Measurements from ENCODE around the gene ASB13. TPM values are rescaled to one million over a fixed set of nuclear protein-coding genes. Genes with fewer than 3 reads are reported as not detected.
A peak's percentile ranks its signal among the peaks of the same experiment; 100 is the strongest.

ASB13 gene
- total and polyA plus RNA-seq, 2 of the 13 experiments (the other 11 are each of a cell fraction or from before 2014, with no cell fraction given) = 9.3 to 15.4 TPM

DNA sequence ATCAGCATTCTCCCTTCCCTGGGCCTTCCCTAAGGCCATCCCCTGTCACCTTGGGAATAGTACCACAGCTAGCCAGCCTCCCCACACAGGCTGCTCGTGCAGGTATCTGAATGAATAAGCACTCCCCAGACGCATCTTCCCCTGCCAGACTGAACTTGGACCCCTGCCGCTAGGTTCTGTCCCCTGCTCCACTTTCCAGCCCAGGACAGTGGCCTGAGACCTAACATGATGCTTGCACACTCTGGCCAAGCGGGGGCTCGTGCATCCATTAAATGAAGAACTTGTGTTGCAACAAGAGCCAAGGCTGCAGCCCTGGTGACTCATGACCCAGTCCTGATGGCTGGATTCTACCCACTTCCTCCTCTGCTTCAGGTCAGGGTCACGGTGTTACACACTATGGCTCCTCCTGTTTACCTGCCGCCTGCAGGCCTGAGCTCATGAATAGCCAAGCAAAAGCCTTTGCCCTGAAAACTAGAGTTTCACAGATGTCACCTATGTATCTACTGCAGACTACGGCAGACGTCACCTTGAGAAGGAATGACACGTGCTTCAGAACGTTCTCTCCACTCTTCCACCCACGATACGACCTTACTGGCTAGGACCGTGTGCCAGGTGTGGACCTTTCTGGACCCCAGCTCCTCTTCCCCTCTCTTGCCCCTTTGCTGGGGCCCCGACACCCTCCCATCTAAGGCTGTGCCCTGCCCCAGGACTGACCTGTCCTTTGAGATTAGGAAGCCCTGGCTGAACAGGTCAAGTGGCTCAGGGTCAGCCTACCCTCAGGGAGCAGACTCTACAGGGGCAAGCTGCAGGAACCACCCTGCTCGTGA lies 6.5 kb downstream of the ASB13 start (continued):
- TF ChIP-seq ZFP91 (CRISPR knock-in tag; IDR thresholded peaks at IDR 0.05; ENCODE audit: borderline replicate concordance) (peak; percentile 73; the same call in 1 of the 2 replicates), ZKSCAN1 (IDR thresholded peaks at IDR 0.05; ENCODE audit: low read length) (no peak), TMF1 (CRISPR knock-in tag; IDR thresholded peaks at IDR 0.05; ENCODE audit: low read depth) (peak; percentile 72; the same call in 1 of the 2 replicates), STAT5B (CRISPR knock-in tag; IDR thresholded peaks at IDR 0.05) (no peak), KLF15 (CRISPR knock-in tag; IDR thresholded peaks at IDR 0.05; ENCODE audit: borderline replicate concordance) (no peak), ZSCAN20 (CRISPR knock-in tag; IDR thresholded peaks at IDR 0.05; ENCODE audit: borderline replicate concordance) (peak; percentile 96)

- intact Hi-C loops (cut with micrococcal nuclease; ENCODE audit: unreplicated experiment) (no loop called here), in situ Hi-C loops (cut with HindIII; ENCODE audit: extremely low pct_ligation_motif_present, low pct_unique_long_range_greater_than_20kb) (no loop called here)
- H3K9me3 ChIP-seq (ENCODE audit: low read length) = no peaks in the 10 kb centered on the region
- FAIRE-seq = peak; percentile 96
- no peak overlapping the region for H2AFZ ChIP-seq (ENCODE audit: low read length)
- H4K20me1 ChIP-seq (ENCODE audit: insufficient read depth, low read length) = no peaks in the 10 kb centered on the region
- ATAC-seq = peak; percentile 88
- DNase-seq (ENCODE audit: low spot score) = peak; percentile 91
- 4% methylated on average over 16 of the region's 20 CpGs for WGBS (ENCODE audit: low lambda C conversion rate)
- H3K9ac ChIP-seq (ENCODE audit: insufficient read depth, low read depth, low read length) = peak overlapping the region; percentile 70
- H3K4me2 ChIP-seq (ENCODE audit: low read depth, low read length) = peak overlapping the region; percentile 88
- H3K27me3 ChIP-seq (ENCODE audit: control insufficient read depth in 1 of 2, insufficient read depth in 2 of 2, low read length in 2 of 2) = no peaks in the 10 kb centered on the region
- peaks cover 4% of the 10 kb centered on the region for H3K79me2 ChIP-seq (ENCODE audit: insufficient read depth, low read length)
- peak overlapping the region; percentile 48 to 72 (median 58) for H3K4me3 ChIP-seq (replicated peaks in 1 of 3; ENCODE audit: insufficient read depth in 1 of 3, low read depth in 2 of 3, low read length in 3 of 3)
- H3K27ac ChIP-seq (ENCODE audit: extremely low read length, insufficient read depth, low read length) = peak overlapping the region; percentile 83
- BruUV-seq (replicated peaks) = no TSS peak
- POLR2A ChIA-PET = interaction anchor here (1.0 to 1.9 kb wide), 6 partner anchors 12 to 231 kb away, joined by 3 to 8 read pairs (median 4); partner anchors contain the start of genes ANKRD16, FBH1 and GDI2
- CTCF ChIA-PET (ENCODE audit: low intra/inter-chr PET ratio, low total read pairs) = interaction anchor here (1.5 kb wide), 1 partner anchor 29 kb away, joined by 5 read pairs; no protein-coding TSS in a partner anchor
- no peaks in the 10 kb centered on the region for H3K36me3 ChIP-seq (replicated peaks in 1 of 2; ENCODE audit: control insufficient read depth in 1 of 2, insufficient read depth in 2 of 2, low read length in 2 of 2)
- H3K4me1 ChIP-seq (ENCODE audit: insufficient read depth, low read length) = peaks cover 58% of the 10 kb centered on the region
- TF ChIP-seq CENPBD1 (CRISPR knock-in tag; IDR thresholded peaks at IDR 0.05; ENCODE audit: borderline replicate concordance, low read depth) = no peak
- TF ChIP-seq ZBTB38 (CRISPR knock-in tag; IDR thresholded peaks at IDR 0.05) = peak; percentile 73; the same call in 1 of the 2 replicates
- TF ChIP-seq HNF4G (IDR thresholded peaks at IDR 0.05; ENCODE audit: borderline replicate concordance, low read depth, low read length) = peak; percentile 59
- no peak for TF ChIP-seq HNF4G (CRISPR knock-in tag; IDR thresholded peaks at IDR 0.05; ENCODE audit: borderline replicate concordance, low read depth)
- TF ChIP-seq PHF5A (CRISPR knock-in tag; IDR thresholded peaks at IDR 0.05; ENCODE audit: low read depth, unreplicated experiment) = peak; percentile 51
- TF ChIP-seq PHB2 (IDR thresholded peaks at IDR 0.05; ENCODE audit: partially characterized antibody) = no peak
- 0 out of 2 replicates have a peak, but pooled peaks have one; percentile 6 for TF ChIP-seq ZNF629 (CRISPR knock-in tag; conservative IDR thresholded peaks at IDR 0.05)
- TF ChIP-seq ZSCAN25 (CRISPR knock-in tag; IDR thresholded peaks at IDR 0.05) = peak; percentile 69; the same call in 1 of the 2 replicates
- peak; percentile 65; the same call in 1 of the 2 replicates for TF ChIP-seq SP5 (CRISPR knock-in tag; IDR thresholded peaks at IDR 0.05; ENCODE audit: borderline replicate concordance, low read depth)
- no peak for TF ChIP-seq HHEX (CRISPR knock-in tag; IDR thresholded peaks at IDR 0.05)
- no peak for TF ChIP-seq ZNF335 (CRISPR knock-in tag; IDR thresholded peaks at IDR 0.05)
- TF ChIP-seq, protein P1, sequence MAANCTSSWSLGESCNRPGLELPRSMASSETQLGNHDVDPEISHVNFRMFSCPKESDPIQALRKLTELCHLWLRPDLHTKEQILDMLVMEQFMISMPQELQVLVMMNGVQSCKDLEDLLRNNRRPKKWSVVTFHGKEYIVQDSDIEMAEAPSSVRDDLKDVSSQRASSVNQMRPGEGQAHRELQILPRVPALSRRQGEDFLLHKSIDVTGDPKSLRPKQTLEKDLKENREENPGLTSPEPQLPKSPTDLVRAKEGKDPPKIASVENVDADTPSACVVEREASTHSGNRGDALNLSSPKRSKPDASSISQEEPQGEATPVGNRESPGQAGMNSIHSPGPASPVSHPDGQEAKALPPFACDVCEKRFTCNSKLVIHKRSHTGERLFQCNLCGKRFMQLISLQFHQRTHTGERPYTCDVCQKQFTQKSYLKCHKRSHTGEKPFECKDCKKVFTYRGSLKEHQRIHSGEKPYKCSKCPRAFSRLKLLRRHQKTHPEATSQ (CRISPR knock-in tag; IDR thresholded peaks at IDR 0.05; ENCODE audit: borderline replicate concordance) = 0 out of 2 replicates have a peak, but pooled peaks have one; percentile 67
These were observed 7.3 kb downstream of the ASB13 start for GRCh38 chr10:5658871-5659618.
